ENCODE measurements around the gene RAB35.

DNA sequence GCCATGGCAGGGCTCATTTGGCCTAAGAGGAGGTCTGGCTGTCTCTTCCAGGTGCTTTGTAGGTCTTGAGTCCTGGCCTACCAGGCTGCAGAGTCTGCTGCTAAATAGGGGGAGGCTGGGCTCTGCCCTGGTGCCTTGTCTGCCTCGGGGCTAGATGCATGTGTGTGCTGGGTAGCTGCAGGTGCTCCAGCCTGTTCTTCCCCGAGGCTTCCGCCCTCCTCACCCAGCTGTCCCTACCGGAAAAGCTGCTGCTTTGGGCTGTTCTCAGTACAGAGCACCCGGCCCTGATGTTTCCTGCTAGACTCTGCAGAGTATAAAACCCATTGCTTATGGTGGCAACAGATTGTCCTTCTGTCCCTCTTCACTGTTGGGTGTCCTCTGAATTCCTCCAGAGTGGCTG, 37.7 kb downstream of the RAB35 start:
- TF ChIP-seq, protein P1, sequence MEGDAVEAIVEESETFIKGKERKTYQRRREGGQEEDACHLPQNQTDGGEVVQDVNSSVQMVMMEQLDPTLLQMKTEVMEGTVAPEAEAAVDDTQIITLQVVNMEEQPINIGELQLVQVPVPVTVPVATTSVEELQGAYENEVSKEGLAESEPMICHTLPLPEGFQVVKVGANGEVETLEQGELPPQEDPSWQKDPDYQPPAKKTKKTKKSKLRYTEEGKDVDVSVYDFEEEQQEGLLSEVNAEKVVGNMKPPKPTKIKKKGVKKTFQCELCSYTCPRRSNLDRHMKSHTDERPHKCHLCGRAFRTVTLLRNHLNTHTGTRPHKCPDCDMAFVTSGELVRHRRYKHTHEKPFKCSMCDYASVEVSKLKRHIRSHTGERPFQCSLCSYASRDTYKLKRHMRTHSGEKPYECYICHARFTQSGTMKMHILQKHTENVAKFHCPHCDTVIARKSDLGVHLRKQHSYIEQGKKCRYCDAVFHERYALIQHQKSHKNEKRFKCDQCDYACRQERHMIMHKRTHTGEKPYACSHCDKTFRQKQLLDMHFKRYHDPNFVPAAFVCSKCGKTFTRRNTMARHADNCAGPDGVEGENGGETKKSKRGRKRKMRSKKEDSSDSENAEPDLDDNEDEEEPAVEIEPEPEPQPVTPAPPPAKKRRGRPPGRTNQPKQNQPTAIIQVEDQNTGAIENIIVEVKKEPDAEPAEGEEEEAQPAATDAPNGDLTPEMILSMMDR (IDR thresholded peaks at IDR 0.05), result no peak
- TF ChIP-seq POLR2A (IDR thresholded peaks at IDR 0.05), result no peak

Measured in stomach (tissue), 4 donors.